HCT116 (cell line): Measurements from ENCODE around the gene GRIFIN.

Experiments
- EGR1 ChIP-seq: IDR thresholded peaks from 2 replicates; pipeline ENCODE4 v1.6.1; 2012; ENCODE audit warnings: low read depth
- JUND ChIP-seq: IDR thresholded peaks from 2 replicates; pipeline ENCODE4 v1.6.1; 2012
- POLR2A ChIP-seq: IDR thresholded peaks from 2 replicates; pipeline ENCODE4 v1.7.0; 2011; ENCODE audit warnings: borderline replicate concordance; ENCODE audit not compliant: insufficient read depth, insufficient read length; ENCODE audit errors: extremely low read depth
- POLR2AphosphoS5 ChIP-seq: IDR thresholded peaks from 2 replicates; pipeline ENCODE4 v1.6.1; 2011; ENCODE audit warnings: mild to moderate bottlenecking, low read depth, low read length, moderate library complexity
- RAD21 ChIP-seq: IDR thresholded peaks from 2 replicates; pipeline ENCODE4 v1.6.1; 2012; ENCODE audit warnings: low read depth, mild to moderate bottlenecking
- SRF ChIP-seq: IDR thresholded peaks from 2 replicates; pipeline ENCODE4 v1.6.1; 2012; ENCODE audit warnings: low read depth
- TCF7L2 ChIP-seq: IDR thresholded peaks from 2 replicates; pipeline ENCODE4 v1.7.0; 2011; ENCODE audit warnings: borderline replicate concordance, inconsistent platforms; ENCODE audit not compliant: insufficient read depth, insufficient read length; ENCODE audit errors: extremely low read depth
- TF ChIP-seq, protein P1 (sequence below), 3 experiments: fragments of 200-600 bp in 1 of 3; sonication (generic) in 1 of 3; IDR thresholded peaks in 2 of 3; conservative IDR thresholded peaks in 1 of 3; 2 replicates each; pipeline ENCODE4 v1.5.1; 2012 to 2017; ENCODE audit warnings: low read depth in 2 of 3, low read length in 2 of 3, antibody characterized with exemption in 1 of 3, borderline replicate concordance in 1 of 3, control low read depth in 1 of 3, mild to moderate bottlenecking in 1 of 3, mixed read lengths in 1 of 3, mixed run types in 1 of 3, moderate library complexity in 1 of 3; ENCODE audit not compliant: insufficient read depth in 1 of 3
- TF ChIP-seq, protein P2 (sequence below): IDR thresholded peaks from 2 replicates; pipeline ENCODE4 v1.6.1; 2012

DNA sequence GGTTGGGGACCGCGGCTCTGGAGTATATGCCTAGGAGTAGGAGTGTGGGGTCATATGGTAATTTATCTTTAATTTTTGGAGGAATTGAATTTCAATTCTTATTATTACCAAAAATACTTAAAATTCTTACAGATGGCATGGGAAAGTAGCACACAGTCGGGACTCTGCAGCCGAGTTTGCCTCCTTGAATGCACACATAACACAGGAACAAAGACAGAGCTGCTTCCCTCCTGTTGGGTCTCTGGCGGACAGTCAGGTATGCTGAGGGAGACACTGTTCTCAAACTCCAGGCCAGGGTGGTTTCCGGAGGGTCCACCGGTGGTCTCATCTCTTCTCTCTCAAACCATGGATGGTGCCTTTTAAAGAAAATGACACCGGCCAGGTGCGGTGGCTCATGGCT is 32.7 kb downstream of the GRIFIN start:
- TF ChIP-seq, protein P1, sequence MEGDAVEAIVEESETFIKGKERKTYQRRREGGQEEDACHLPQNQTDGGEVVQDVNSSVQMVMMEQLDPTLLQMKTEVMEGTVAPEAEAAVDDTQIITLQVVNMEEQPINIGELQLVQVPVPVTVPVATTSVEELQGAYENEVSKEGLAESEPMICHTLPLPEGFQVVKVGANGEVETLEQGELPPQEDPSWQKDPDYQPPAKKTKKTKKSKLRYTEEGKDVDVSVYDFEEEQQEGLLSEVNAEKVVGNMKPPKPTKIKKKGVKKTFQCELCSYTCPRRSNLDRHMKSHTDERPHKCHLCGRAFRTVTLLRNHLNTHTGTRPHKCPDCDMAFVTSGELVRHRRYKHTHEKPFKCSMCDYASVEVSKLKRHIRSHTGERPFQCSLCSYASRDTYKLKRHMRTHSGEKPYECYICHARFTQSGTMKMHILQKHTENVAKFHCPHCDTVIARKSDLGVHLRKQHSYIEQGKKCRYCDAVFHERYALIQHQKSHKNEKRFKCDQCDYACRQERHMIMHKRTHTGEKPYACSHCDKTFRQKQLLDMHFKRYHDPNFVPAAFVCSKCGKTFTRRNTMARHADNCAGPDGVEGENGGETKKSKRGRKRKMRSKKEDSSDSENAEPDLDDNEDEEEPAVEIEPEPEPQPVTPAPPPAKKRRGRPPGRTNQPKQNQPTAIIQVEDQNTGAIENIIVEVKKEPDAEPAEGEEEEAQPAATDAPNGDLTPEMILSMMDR (IDR thresholded peaks at IDR 0.05 in 2 of 3, conservative IDR thresholded peaks at IDR 0.05 in 1 of 3; ENCODE audit: borderline replicate concordance in 1 of 3, insufficient read depth in 1 of 3, low read depth in 2 of 3, low read length in 2 of 3), result no peak
- TF ChIP-seq EGR1 (no peak), POLR2AphosphoS5 (no peak), TCF7L2 (no peak), POLR2A (no peak), JUND (no peak), RAD21 (no peak), SRF (no peak)
- TF ChIP-seq, protein P2, sequence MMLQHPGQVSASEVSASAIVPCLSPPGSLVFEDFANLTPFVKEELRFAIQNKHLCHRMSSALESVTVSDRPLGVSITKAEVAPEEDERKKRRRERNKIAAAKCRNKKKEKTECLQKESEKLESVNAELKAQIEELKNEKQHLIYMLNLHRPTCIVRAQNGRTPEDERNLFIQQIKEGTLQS, result no peak
